Endothelial cell of umbilical vein (primary cell): ENCODE results near the gene VPS16. TPM values are rescaled to one million over a fixed set of nuclear protein-coding genes. Genes with fewer than 3 reads are reported as not detected.

Experiments used
- BruUV-seq: library from RNA; stranded (reverse); fragments of 400-500 nt; replicated peaks from 2 replicates; lab custom pipeline; 2021; lab: Mats Ljungman, UMichigan
- CTCF ChIA-PET: fragments of 300-600, 350-600 bp; sonication (Branson Sonifier 250); formaldehyde crosslinking; loops from one replicate; lab custom pipeline; 2021; ENCODE audit warnings: antibody characterized with exemption, inconsistent platforms; lab: Charles Lee
- POLR2A ChIA-PET: fragments of 300-600, 350-600 bp; sonication (Branson Sonifier 250); formaldehyde crosslinking; loops from one replicate; lab custom pipeline; 2021; ENCODE audit warnings: antibody characterized with exemption, inconsistent platforms; lab: Charles Lee
- DNase-seq: peaks from one replicate; pipeline ENCODE4 v3.0.0-alpha.2; 2011; ENCODE audit warnings: low read depth, low spot score
- FAIRE-seq: peaks from 2 replicates; lab custom pipeline; 2011; peaks lifted over from hg19 to GRCh38; lab: Jason Lieb, UNC
- H2AFZ ChIP-seq: 2 replicates; pipeline ENCODE4 v1.6.0; 2012; ENCODE audit warnings: low read depth, low read length, control low read depth, inconsistent platforms
- H3K27ac ChIP-seq: 2 replicates; pipeline ENCODE4 v1.5.1; 2011; ENCODE audit warnings: low read depth, mild to moderate bottlenecking, control low read depth, low read length, moderate library complexity; ENCODE audit not compliant: insufficient read depth
- H3K27me3 ChIP-seq, 2 experiments: 2 replicates each; pipeline versions ENCODE4 v1.6.0 to v1.6.1; 2011; ENCODE audit warnings: low read length in 2 of 2, mixed read lengths in 1 of 2; ENCODE audit not compliant: control insufficient read depth in 2 of 2, insufficient read depth in 2 of 2
- H3K36me3 ChIP-seq, 2 experiments: 2 replicates in 1 of 2; 3 replicates in 1 of 2; pipeline ENCODE4 v1.5.1; 2011; ENCODE audit warnings: low read length in 2 of 2, mild to moderate bottlenecking in 1 of 2, moderate library complexity in 1 of 2; ENCODE audit not compliant: control insufficient read depth in 2 of 2, insufficient read depth in 2 of 2; ENCODE audit errors: extremely low read depth in 1 of 2
- H3K4me1 ChIP-seq: 3 replicates; pipeline ENCODE4 v1.5.1; 2011; ENCODE audit warnings: mild to moderate bottlenecking, low read length; ENCODE audit not compliant: control insufficient read depth, insufficient read depth; ENCODE audit errors: extremely low read depth
- H3K4me2 ChIP-seq: 2 replicates; pipeline ENCODE4 v1.6.1; 2011; ENCODE audit warnings: low read length, control low read depth, mixed read lengths; ENCODE audit not compliant: insufficient read depth
- H3K4me3 ChIP-seq, 3 experiments: fragments of 200-600 bp in 1 of 3; sonication (generic), shearing (Covaris generic) in 1 of 3; replicated peaks in 1 of 3; 2 replicates each; pipeline ENCODE4 v1.5.1; 2011 to 2016; ENCODE audit warnings: control low read depth in 3 of 3, low read length in 3 of 3, mild to moderate bottlenecking in 2 of 3, inconsistent platforms in 1 of 3, low read depth in 1 of 3, moderate library complexity in 1 of 3; ENCODE audit not compliant: insufficient read depth in 1 of 3
- H3K79me2 ChIP-seq: 2 replicates; pipeline ENCODE4 v1.6.0; 2012; ENCODE audit warnings: low read length, inconsistent platforms; ENCODE audit not compliant: control insufficient read depth, insufficient read depth
- H3K9ac ChIP-seq: replicated peaks from 2 replicates; pipeline ENCODE3; 2011; ENCODE audit warnings: low read length, control low read depth; ENCODE audit not compliant: insufficient read depth; ENCODE audit errors: extremely low read depth
- H3K9me1 ChIP-seq: replicated peaks from 3 replicates; pipeline ENCODE4 v1.6.0; 2011; ENCODE audit warnings: mild to moderate bottlenecking, low read length; ENCODE audit not compliant: control insufficient read depth, insufficient read depth; ENCODE audit errors: extremely low read depth
- H3K9me3 ChIP-seq: replicated peaks from 2 replicates; pipeline ENCODE4 v1.5.1; 2012; ENCODE audit warnings: low read length, inconsistent platforms; ENCODE audit not compliant: control insufficient read depth, insufficient read depth
- H4K20me1 ChIP-seq: replicated peaks from 2 replicates; pipeline ENCODE3; 2011; ENCODE audit warnings: mild to moderate bottlenecking, low read length; ENCODE audit not compliant: control insufficient read depth, insufficient read depth; ENCODE audit errors: extremely low read depth
- EZH2 ChIP-seq: IDR thresholded peaks from 2 replicates; pipeline ENCODE4 v1.6.1; 2012; ENCODE audit warnings: borderline replicate concordance, low read depth, mild to moderate bottlenecking, moderate library complexity, low read length, inconsistent platforms; ENCODE audit not compliant: severe bottlenecking
- FOS ChIP-seq: IDR thresholded peaks from 2 replicates; pipeline ENCODE4 v1.6.1; 2011; ENCODE audit warnings: mild to moderate bottlenecking, low read length, moderate library complexity, borderline replicate concordance; ENCODE audit not compliant: insufficient read depth
- GATA2 ChIP-seq: IDR thresholded peaks from 2 replicates; pipeline ENCODE4 v1.7.0; 2011; ENCODE audit warnings: low read depth, mild to moderate bottlenecking, moderate library complexity, mixed read lengths, low read length; ENCODE audit not compliant: insufficient read length, insufficient read depth
- JUN ChIP-seq: IDR thresholded peaks from 2 replicates; pipeline ENCODE4 v1.6.1; 2011; ENCODE audit warnings: borderline replicate concordance, low read depth; ENCODE audit not compliant: insufficient read length, insufficient read depth
- MYC ChIP-seq: IDR thresholded peaks from one replicate; pipeline ENCODE4 v1.6.1; 2011; ENCODE audit warnings: mild to moderate bottlenecking, low read depth, low read length
- POLR2A ChIP-seq: IDR thresholded peaks from 2 replicates; pipeline ENCODE4 v1.6.1; 2012; ENCODE audit warnings: low read depth, mild to moderate bottlenecking, control low read depth, low read length
- POLR2AphosphoS5 ChIP-seq: IDR thresholded peaks from 2 replicates; pipeline ENCODE4 v1.6.1; 2012; ENCODE audit warnings: low read depth, mild to moderate bottlenecking, control low read depth, low read length, moderate library complexity; ENCODE audit not compliant: insufficient read depth
- dilution Hi-C: fragments of 300-500 bp; cut with MboI; formaldehyde crosslinking; loops from one replicate; pipeline ENCODE4 v1.15.0; 2019; ENCODE audit warnings: low sequenced_read_pairs; ENCODE audit not compliant: extremely low pct_ligation_motif_present
- intact Hi-C: fragments of 100-400 bp; cut with micrococcal nuclease; formaldehyde crosslinking; loops from one replicate; pipeline ENCODE4 v1.10.0; 2022
- polyA plus RNA-seq, 4 experiments: library from polyadenylated mRNA; depleted of rRNA in 3 of 4; stranded (reverse) in 3 of 4; unstranded in 1 of 4; fragments of >200 nt; gene quantifications; 2 replicates each; pipeline versions ENCODE4 v1.2.1 to v1.2.3, GENCODE V29; 2011 to 2012; ENCODE audit warnings: missing spikeins in 1 of 4
- total RNA-seq: library from RNA; stranded (reverse); gene quantifications from 2 replicates; pipeline ENCODE4 v1.2.3, GENCODE V29; 2021
- TF ChIP-seq, protein P1 (sequence below): IDR thresholded peaks from 2 replicates; pipeline ENCODE4 v1.6.1; 2011; ENCODE audit not compliant: insufficient read depth, insufficient read length
- TF ChIP-seq, protein P2 (sequence below), 2 donors: IDR thresholded peaks; 1 replicate in 1 of 2; 2 replicates in 1 of 2; pipeline ENCODE4 v1.5.1; 2011; ENCODE audit warnings: low read length in 2 of 2, mild to moderate bottlenecking in 2 of 2, moderate library complexity in 2 of 2, control low read depth in 1 of 2, inconsistent platforms in 1 of 2, low read depth in 1 of 2; ENCODE audit not compliant: insufficient read depth in 1 of 2; ENCODE audit errors: extremely low read depth in 1 of 2

Gene VPS16
- total and polyA plus RNA-seq, 2 donors (not counting 3 experiments of a cell fraction or from before 2014, with no cell fraction given), result 37.6 to 42.3 TPM

DNA sequence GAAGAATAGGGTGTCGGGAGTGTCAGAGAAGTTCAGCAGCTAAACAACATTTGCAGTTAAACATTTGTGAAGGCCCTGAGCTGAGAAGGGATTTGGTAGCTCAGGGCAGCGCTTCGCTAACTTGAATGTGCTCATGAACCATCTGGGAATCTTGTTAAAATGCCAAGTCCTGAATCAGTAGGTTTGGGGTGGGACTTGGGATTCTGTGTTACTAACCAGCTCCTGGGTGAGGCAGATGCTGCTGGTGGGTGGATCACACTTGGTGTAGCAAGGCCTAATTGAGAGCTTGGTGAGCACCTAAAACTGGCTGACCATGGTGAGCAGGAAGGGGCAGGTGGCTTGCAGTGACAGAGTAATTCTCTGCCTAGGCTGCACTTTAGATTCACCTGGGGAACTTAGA is 38.6 kb downstream of the VPS16 start:
- FAIRE-seq (no peak), DNase-seq (no peak)
- H2AFZ ChIP-seq, result no peak overlapping the region
- no peaks in the 10 kb centered on the region for H3K9me1 ChIP-seq
- no peak overlapping the region for H3K9ac ChIP-seq
- no peak for TF ChIP-seq EZH2
- H3K27ac ChIP-seq, result no peak overlapping the region
- dilution Hi-C loops, result no loop called here
- H3K4me3 ChIP-seq, result no peak overlapping the region
- intact Hi-C loops, result no loop called here
- peaks cover 6% of the 10 kb centered on the region for H3K4me1 ChIP-seq
- H3K9me3 ChIP-seq, result no peaks in the 10 kb centered on the region
- H4K20me1 ChIP-seq, result no peaks in the 10 kb centered on the region
- H3K36me3 ChIP-seq, result no peaks in the 10 kb centered on the region
- ChIA-PET CTCF (interaction anchor here (1.8 kb wide), 1 partner anchor 9 kb away, joined by 5 read pairs; no protein-coding TSS in a partner anchor), POLR2A (no interaction called here)
- peaks cover 78% of the 10 kb centered on the region for H3K79me2 ChIP-seq
- no TSS peak for BruUV-seq
- H3K27me3 ChIP-seq, result no peaks in the 10 kb centered on the region
- H3K4me2 ChIP-seq, result no peak overlapping the region

DNA sequence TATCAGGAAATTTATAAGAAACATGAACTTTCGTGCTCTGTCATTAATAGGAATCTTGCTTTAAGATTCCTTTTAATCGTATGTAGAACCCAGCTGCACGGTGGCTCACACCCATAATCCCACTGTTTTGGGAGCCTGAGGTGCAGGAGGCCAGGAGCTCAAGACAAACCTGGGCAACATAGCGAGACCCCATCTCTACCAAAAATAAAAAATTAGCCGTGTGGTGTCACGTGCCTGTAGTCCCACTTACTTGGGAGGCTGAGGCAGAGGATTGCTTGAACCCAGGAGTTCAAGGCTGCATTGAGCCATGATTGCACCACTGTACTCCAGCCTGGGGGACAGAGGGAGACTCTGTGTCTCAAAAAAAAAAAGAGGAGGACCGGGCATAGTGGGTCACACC is 40.1 kb downstream of the VPS16 start:
- POLR2A ChIA-PET, result no interaction called here
- Histone ChIP-seq H3K27ac (no peak overlapping the region), H3K27me3 (no peaks in the 10 kb centered on the region), H3K4me1 (no peaks in the 10 kb centered on the region), H3K36me3 (no peaks in the 10 kb centered on the region), H3K4me2 (no peak overlapping the region), H3K4me3 (no peak overlapping the region), H3K9me3 (no peaks in the 10 kb centered on the region), H4K20me1 (no peaks in the 10 kb centered on the region), H3K79me2 (peaks cover 76% of the 10 kb centered on the region), H2AFZ (no peak overlapping the region), H3K9ac (no peak overlapping the region), H3K9me1 (no peaks in the 10 kb centered on the region)
- intact Hi-C loops, result no loop called here
- CTCF ChIA-PET, result interaction anchor here (1.1 kb wide), 1 partner anchor 14 kb away, joined by 3 read pairs; no protein-coding TSS in a partner anchor
- TF ChIP-seq POLR2A, result no peak
- TF ChIP-seq FOS, result no peak
- TF ChIP-seq GATA2, result no peak
- TF ChIP-seq, protein P1, sequence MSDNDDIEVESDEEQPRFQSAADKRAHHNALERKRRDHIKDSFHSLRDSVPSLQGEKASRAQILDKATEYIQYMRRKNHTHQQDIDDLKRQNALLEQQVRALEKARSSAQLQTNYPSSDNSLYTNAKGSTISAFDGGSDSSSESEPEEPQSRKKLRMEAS, result no peak
- no peak for TF ChIP-seq JUN
- TF ChIP-seq MYC, result no peak
- no peak for TF ChIP-seq EZH2
- TF ChIP-seq POLR2AphosphoS5, result no peak
- TF ChIP-seq, protein P2, sequence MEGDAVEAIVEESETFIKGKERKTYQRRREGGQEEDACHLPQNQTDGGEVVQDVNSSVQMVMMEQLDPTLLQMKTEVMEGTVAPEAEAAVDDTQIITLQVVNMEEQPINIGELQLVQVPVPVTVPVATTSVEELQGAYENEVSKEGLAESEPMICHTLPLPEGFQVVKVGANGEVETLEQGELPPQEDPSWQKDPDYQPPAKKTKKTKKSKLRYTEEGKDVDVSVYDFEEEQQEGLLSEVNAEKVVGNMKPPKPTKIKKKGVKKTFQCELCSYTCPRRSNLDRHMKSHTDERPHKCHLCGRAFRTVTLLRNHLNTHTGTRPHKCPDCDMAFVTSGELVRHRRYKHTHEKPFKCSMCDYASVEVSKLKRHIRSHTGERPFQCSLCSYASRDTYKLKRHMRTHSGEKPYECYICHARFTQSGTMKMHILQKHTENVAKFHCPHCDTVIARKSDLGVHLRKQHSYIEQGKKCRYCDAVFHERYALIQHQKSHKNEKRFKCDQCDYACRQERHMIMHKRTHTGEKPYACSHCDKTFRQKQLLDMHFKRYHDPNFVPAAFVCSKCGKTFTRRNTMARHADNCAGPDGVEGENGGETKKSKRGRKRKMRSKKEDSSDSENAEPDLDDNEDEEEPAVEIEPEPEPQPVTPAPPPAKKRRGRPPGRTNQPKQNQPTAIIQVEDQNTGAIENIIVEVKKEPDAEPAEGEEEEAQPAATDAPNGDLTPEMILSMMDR (IDR thresholded peaks at IDR 0.05; ENCODE audit: extremely low read depth in 1 of 2, insufficient read depth in 1 of 2, low read depth in 1 of 2, low read length in 2 of 2), result no peak
- dilution Hi-C loops, result no loop called here
- BruUV-seq, result no TSS peak
- FAIRE-seq, result no peak
- DNase-seq, result no peak
